ENCODE data around the gene ARFGEF3.
"Not testable (repeated sequence)": the region's sequence is repeated elsewhere in the genome, so short reads cannot be mapped to it uniquely, and the experiment has no call there.

ARFGEF3 gene

GRCh38 chr6:138161338-138162110 is at the start of gene ARFGEF3:
Gene ARFGEF3, plus strand, starts transcription at chr6:138161939. Its CDS starts 148 bp downstream, at chr6:138162087.
- peak; percentile 70 for DNase-seq

GRCh38 chr6:138113588-138114210 is 48.0 kb upstream of the ARFGEF3 start:
- no peak for DNase-seq

- DNase-seq = no peak
Observed at GRCh38 chr6:138115201-138115600, 46.5 kb upstream of the ARFGEF3 start.

- peak; percentile 50 for DNase-seq
Observed at GRCh38 chr6:138115877-138116660, 45.7 kb upstream of the ARFGEF3 start.

GRCh38 chr6:138116661-138116999 is 45.1 kb upstream of the ARFGEF3 start:
- no peak for DNase-seq

GRCh38 chr6:138117376-138117914 is 44.3 kb upstream of the ARFGEF3 start:
- DNase-seq = no peak

- DNase-seq = not testable (repeated sequence)
Observed at GRCh38 chr6:138119229-138119628, 42.5 kb upstream of the ARFGEF3 start.

- no peak for DNase-seq
Observed at GRCh38 chr6:138119976-138120375, 41.8 kb upstream of the ARFGEF3 start.

GRCh38 chr6:138124096-138124495 is 37.6 kb upstream of the ARFGEF3 start:
- no peak for DNase-seq

- DNase-seq = no peak
Observed at GRCh38 chr6:138128096-138128495, 33.6 kb upstream of the ARFGEF3 start.

- DNase-seq = no peak
Observed at GRCh38 chr6:138129190-138129589, 32.5 kb upstream of the ARFGEF3 start.

- no peak for DNase-seq
Observed at GRCh38 chr6:138142806-138143205, 18.9 kb upstream of the ARFGEF3 start.

GRCh38 chr6:138145402-138145801 is 16.3 kb upstream of the ARFGEF3 start:
- DNase-seq = no peak

- no peak for DNase-seq
Observed at GRCh38 chr6:138146544-138146943, 15.2 kb upstream of the ARFGEF3 start.

- no peak for DNase-seq
Observed at GRCh38 chr6:138155443-138155842, 6.3 kb upstream of the ARFGEF3 start.

GRCh38 chr6:138157986-138158638 is 3.6 kb upstream of the ARFGEF3 start:
- no peak for DNase-seq

GRCh38 chr6:138159246-138159645 is 2.5 kb upstream of the ARFGEF3 start:
- no peak for DNase-seq

- no peak for DNase-seq
Observed at GRCh38 chr6:138160329-138161087, 1.2 kb upstream of the ARFGEF3 start.

GRCh38 chr6:138161088-138161337 is 726 bp upstream of the ARFGEF3 start:
- no peak for DNase-seq

GRCh38 chr6:138162111-138162954 is 594 bp downstream of the ARFGEF3 start:
- no peak for DNase-seq

- DNase-seq = no peak
Observed at GRCh38 chr6:138162955-138163575, 1.3 kb downstream of the ARFGEF3 start.
